ENCODE results near the gene NBPF3.
A peak's percentile ranks its signal among the peaks of the same experiment; 100 is the strongest.
"Not testable (repeated sequence)": the region's sequence is repeated elsewhere in the genome, so short reads cannot be mapped to it uniquely, and the experiment has no call there.

NBPF3 gene

DNA sequence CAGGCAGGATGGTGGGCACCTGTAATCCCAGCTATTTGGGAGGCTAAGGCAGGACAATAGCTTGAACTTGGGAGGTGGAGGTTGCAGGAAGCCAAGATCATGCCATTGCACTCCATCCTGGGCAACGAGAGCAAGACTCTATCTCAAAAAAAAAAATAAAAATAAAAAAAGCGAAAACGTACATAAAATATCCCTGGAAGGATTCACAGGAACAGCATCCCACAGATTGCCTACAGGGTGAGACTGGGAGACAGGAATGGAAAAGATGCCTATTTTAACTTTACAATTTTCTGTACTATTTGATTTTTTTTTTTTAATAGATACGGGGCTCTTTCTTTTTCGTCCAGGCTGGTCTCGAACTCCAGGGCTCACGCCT is 604 bp upstream of the NBPF3 start:
- no peak for DNase-seq

DNA sequence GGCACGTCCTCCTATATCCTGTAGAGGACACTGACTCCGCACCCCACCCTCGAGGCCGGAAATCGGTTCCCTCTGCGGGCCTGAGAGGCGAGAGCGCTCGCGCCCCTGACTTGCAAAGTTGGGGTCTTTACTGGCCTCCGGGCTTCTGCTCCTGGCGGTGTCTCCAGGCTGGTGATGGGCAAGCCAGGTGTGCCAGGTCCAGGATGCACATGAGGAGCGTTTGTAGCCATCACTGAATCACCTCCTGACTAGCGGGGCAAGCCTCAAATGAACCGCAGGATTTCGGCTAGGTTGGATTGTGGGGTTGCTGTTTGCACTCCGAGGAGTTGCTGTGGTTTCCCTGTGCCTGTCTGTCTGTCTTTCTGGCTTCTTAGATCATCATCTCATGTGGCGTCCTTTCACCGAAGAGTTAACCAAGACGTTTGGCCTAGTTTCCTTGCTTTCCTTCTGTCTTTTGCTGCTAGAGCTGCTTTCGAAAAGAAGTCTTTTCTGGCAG is 741 bp downstream of the NBPF3 start:
- DNase-seq: peak; percentile 50

DNA sequence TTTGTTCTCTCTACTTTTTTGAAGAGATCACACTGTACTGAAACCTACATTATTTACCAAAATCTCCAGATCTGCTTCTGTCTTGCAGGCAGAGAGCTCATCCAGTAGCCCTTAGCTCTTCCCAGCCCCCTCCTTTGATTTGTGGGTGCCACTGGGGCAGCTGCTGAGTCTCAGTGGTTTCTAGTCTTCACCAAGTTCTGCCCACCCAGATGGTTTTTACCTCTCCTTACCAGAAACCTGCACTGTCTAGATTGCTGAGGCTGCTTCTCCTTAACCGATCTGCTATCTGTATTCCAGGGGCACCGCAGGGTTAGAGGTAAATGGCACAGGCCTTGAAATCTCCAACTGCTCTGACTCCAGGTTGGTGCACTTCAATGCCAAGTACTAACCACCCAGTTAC is 6.7 kb downstream of the NBPF3 start:
- not testable (repeated sequence) for DNase-seq

DNA sequence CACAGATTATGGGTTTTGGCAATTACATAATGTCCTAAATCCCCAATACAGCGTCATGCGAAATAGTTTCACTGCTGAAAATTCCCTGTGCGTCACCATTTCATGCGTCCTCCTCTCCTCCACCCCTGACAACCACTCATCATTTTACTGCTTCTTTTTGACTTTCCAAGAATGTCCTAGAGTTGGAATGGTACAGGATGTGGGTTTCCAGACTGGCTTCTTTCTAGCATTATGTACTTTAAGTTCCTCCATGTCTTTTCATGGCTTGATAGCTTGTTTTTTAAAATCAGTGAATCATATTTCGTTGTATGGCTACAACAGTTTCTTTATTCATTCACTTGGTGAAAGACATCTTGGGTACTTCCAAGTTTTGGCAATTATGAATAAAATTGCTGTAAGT is 7.4 kb downstream of the NBPF3 start:
- no peak for DNase-seq

DNA sequence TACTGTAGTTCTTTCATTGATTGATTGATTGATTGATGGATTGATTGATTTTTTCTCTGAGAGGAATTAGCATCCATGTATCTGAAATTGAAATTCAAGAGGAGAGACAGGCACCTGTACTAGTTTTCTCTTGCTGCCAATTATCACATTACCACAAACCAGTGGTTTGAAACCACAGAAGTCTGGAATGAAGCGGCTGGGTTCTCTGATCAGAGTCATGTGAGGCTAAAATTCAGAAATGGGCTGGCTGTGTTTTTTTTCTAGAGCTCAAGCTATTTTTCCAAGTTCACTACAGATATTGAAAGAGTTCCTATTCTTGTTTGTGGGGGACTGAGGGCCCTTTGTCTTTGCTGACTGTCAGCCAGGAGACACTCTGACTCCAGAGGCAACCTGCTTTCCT is 10.0 kb downstream of the NBPF3 start:
- DNase-seq: no peak

DNA sequence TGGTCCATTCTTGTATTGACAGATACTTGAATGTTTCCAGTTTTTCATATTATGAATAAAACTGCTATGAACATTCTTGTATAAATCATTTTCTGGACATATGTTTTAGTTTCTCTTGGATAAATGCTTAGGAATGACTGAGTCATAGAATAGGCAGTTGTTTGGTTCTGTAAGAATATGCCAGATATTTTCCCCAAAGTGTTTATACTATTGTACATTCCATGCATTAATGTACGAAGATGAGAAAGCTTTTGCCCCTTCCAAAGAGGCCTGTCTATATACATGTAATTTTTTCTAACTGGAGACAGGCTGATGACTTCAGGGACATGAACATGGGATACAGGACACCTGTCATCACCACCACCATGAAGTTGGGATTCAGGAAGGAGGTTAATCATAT is 11.3 kb downstream of the NBPF3 start:
- no peak for DNase-seq

DNA sequence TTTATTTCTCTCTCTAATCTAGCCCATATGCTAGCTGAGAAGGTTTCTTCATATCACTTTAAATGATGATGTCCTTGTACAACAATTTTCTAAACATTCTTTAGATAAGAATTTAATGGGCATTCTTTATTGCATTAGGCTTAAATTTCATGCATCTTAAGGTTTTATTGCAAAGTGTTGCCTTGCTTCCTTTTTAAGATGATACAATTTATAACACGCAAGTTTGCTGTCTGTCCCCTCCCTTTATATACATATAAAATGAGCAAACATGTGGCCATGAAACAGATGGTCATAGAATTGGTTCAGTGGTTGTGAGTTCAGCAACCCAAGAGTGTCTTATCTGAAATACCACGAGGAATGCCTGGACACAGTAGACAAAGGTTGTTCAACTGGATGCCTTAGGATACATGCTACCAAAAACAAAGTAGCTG is 12.1 kb downstream of the NBPF3 start:
- DNase-seq: no peak

DNA sequence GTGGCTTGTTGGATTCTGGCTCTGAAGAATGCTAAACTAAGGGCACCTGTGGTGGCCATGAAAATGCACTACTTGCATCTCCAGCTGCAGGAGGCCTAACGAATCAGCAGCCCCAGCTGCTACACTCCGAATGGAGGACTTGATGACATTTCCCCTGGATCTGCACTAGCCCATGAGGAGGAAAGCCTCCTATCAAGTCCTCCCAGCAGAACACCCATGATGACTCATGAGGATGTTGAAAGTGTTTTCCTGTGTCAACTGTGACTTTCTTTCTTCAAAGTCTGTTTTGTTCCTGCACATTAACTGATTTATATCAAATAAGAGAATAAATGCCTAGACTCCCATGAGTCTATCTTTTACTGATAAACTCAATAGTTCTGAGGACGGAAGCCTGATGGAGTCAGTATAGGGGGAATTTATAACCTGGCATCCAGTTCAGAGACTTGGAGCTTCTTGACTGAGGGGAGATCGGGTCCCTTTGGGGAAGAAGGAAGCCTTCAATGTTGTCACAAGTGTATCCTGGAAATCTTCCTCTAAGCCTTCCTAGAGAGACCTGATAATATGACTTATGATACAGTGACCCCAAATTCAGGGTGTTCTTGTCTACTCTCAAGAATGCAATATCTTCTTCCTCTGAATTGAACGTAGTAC is 14.2 kb downstream of the NBPF3 start:
- DNase-seq: peak; percentile 47

DNA sequence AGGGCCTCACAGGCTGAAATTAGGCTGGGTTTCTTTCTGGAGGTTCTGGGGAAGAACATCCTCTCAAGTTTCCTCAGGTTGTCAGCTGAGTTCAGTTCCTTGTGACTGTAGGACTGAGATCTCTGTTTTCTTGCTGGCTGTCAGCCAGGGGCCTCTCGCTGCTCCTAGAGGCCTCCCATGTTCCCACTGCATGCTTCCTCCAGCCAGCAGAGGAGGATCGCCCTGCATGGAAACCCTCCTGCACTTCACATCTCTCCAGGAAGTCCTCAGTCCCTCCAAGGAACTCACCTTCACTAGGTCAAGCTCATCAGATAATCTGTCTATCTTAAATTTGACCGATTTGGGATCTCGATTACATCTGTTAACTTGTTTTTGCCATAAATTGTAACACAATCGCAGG is 15.0 kb downstream of the NBPF3 start:
- not testable (repeated sequence) for DNase-seq

DNA sequence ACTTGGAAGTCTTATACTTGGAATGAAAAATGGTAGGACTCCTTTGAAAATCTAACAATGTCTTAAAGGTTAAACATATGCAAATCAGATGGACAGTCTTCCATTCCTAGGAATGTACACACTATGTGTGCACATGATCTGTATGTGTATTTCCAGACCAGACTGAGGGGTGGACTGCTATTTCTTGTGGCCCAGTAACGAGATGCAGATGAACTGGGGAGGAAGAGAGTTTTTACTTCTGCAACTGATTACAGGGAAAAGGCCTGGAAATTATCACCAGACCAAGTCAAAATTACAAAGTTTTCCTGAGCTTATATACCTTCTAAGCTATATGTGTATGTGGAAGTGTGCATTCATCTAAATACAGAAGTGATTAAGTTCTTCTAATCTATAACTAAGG is 17.7 kb downstream of the NBPF3 start:
- no peak for DNase-seq

DNA sequence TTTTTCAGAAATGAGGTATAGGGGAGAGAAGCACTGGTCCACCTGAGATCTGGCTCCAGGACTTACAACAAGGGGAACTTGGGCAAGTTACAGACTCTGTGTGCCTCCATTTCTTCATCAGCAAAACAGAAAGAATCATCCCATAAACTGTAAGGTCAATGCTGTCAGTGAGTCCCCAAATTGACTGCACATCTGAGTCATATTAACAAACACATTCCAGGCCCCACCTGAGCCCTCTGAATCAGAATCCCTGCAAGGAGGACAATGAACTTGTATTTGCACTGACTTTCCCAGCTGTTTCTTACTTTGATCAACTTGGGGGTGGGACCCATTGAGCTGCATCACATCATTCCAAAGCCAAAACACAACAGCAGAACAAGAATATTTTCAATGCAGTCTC is 25.2 kb downstream of the NBPF3 start:
- DNase-seq: not testable (repeated sequence)

DNA sequence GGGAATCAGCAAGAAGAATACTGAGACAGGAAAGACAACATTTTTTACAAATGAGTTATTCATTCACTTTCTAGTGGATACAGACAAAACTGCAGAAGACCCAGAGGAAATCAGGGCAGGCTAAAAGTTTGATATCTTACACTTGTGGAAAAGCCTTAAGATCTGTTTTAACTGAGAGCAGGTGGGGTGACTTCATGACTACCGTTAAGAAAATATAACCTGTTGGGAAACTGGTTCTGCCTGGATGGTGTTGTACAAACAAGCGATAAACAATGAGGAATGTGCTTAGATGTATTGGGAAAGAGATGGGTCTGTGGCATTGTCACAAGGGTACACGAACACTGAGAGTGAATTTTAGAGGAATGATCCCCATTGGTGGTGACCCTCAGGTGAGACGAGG is 28.0 kb downstream of the NBPF3 start:
- not testable (repeated sequence) for DNase-seq

DNA sequence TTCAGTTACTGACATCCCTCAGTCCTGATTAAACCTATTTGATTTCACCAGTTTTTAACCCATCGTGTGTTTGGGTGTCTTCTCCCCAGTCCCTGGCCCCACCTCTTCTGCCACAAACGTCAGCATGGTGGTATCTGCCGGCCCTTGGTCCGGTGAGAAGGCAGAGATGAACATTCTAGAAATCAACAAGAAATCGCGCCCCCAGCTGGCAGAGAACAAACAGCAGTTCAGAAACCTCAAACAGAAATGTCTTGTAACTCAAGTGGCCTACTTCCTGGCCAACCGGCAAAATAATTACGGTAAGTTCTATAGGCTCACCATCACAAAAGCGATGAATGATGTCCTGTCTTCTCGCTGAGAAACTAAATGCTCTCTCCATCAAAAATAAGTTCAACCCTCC is 28.7 kb downstream of the NBPF3 start:
- DNase-seq: peak; percentile 31

DNA sequence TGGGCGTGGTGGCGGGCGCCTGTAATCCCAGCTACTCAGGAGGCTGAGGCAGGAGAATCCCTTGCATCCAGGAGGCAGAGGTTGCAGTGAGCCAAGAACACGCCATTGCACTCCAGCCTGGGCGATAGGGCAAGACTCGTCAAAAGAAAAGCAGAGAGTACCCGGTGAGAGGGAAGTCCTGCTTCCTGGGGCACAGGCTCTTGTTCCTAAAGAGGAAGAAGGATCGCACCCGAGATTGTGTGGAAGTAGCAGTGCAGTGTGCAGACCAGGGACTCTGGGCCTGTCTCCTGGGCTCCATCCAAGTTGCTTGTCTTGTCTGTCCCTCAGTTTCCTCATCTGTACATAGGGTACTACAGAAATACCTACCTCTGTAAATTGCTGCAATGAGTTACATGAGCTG is 29.6 kb downstream of the NBPF3 start:
- no peak for DNase-seq

DNA sequence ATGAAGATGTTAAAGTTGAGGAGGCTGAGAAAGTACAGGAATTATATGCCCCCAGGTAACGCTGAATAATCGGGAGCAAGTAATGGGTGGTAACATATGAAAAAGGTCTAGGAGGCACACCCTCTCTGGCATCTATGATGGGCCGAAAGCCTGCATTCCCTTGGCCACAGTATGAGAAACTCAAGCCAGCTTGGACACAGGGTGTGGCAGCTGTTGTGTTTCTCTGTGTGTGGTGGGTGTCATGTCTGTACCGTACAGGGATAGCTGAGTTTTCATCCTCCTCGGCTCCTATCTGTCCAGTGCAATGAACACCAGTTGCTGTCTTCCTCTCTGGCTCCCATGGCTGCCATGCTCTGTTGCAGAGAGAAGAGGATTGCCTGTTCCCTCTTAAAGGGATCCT is 32.9 kb downstream of the NBPF3 start:
- DNase-seq: no peak

DNA sequence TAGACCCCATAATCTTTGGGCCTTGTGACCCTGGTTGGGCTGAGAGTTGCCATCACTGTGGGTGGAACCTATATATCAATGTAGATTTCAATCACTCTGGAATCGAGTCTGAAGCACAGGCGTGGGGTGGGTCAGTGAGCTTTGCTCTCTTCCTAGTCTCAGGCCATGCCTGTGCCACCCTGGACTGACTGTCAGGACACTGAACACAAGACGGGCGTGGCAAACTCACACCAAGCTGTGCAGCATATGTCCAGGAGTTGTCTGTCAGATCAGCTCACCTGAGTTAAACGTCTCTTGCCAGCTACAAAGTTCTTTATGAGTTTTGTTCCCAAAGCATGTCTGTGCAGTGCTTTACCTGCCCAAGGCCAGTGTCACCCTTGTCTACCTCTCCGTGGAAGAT is 38.4 kb downstream of the NBPF3 start:
- no peak for DNase-seq

DNA sequence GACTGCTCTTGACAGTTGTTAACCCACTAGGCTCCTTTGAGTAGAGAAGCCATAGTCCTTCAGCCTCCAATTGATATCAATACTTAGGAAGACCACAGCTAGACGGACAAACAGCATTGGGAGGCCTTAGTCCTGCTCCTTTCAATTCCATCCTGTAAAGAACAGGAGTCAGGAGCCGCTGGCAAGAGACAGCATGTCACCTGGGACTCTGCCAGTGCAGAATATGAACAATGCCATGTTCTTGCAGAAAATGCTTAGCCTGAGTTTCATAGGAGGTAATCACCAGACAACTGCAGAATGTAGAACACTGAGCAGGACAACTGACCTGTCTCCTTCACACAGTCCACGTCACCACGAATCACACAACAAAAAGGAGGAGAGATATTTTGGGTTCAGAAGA is 43.9 kb downstream of the NBPF3 start:
- not testable (repeated sequence) for DNase-seq

DNA sequence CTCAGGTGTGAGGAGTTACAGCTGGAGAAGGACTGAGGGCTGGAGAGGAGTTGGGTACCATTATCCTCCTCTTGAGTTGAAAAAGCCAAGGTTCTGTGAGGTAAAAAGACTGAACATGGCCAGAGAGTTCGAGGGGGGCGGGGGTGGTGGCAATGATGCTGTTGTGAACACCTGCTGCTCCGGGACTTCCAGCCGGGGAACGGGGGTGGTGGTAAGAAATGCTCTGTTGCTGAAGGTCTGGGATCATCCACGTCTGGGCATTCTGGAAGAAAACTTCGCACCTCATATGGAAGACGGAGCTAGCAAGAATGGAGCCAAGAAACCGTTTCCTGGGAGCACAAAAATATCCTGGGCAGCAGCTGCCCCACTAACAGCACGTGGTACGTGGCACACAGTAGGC is 49.2 kb downstream of the NBPF3 start:
- no peak for DNase-seq

DNA sequence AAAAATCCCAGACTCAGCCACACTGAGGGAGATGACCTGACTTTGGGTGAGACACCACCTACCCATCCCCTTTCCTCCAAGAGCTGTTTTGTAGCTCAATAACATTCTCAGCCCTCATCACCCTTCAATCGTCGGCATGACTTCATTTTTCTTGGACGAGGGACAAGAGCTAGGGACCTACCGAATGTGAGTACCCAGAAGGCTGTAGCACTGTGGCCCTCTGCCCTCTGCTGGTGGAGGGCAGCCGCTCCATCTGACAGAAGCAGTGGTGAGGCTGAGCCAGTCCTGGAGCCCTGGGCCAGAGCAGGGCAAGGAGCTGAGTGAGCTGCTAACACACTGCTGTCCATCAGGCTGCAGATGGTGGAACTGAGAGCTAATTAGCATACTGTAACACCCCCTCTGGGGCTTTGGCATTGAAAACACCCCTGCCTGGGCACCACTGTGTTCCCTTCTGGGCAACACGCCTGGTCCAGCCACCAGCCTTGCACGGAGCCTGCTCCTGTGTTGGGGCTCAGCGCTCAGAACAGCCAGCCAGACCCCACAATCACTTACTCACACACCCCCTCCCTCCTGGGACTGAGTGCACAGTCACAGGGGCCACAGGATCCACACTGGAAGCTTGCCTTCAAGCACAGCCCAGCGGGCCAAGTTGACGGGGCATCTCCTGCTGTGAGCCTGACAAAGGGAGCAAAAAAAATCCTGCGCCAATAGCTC is 51.0 kb downstream of the NBPF3 start:
- peak; percentile 43 for DNase-seq

DNA sequence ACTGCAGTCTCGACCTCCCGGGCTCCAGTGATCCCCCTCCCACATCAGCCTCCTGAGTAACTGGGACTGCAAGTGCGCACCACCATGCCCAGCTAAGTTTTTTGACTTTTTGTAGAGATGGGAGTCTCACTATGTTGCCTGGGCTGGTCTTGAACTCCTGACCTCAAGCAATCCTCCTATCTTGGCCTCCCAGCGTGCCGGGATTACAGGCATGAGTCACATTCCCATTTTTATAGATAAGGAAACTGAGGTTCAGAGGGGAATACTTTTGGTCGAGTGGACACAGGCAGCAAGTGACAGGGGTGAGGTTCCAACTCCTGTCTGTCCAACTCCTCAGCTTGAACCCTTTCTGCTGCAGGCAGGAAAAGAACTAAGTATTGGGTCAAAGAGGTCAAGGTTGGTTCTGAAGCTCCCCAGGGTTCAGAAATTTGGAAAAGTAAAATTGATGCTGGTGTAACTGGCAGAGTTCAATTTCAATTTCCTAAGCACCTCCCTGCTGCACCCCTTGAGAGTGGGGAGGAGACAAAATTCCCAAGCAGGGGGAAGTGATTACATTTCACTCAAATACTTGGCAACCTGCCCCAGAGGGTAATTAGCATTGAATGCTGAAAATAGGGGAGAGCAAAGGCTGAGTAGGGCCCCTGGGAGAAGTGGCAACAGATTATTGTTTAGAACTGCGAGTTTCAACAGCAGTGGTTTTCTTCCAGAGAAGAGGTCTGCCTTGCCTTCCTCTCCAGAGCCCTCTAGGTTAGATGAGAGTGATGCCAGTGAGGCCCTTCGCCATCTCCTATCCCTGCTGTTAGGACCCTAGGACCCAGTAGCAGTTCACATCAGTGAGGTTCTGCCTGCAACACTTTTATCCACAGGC is 51.8 kb downstream of the NBPF3 start:
- DNase-seq: no peak

DNA sequence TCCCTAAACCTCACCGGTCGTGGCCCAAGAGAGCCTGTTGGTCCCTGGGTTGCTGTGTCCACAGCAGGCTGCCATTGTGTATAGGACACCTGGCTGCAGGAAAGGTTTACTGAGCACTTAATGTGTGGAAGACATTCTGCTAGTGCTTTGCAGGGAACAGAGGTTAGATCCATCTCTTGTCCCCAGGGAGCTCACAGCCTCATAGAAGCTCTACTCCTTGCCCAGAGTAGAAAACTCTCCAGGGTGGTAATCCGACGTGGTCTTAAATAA is 52.4 kb downstream of the NBPF3 start:
- no peak for DNase-seq

DNA sequence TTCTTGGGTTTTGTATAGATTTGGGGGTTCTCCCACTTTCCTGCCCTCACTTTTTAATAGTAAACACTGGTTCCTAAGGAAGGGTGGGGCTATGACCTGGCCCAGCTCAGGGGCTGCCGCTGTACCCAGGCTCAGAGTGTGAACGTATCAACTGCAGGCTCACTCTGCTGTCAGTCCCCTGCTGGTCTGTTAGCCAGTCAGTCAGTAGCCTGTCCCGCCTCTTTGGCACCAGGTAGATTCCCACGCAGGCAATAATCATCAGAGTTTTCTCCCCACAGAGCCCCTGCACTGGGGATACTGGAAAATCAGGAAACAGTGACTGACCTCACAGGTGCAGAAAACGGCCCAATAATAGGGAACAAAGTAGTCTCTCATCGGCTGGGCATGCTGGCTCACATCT is 54.3 kb downstream of the NBPF3 start:
- no peak for DNase-seq

DNA sequence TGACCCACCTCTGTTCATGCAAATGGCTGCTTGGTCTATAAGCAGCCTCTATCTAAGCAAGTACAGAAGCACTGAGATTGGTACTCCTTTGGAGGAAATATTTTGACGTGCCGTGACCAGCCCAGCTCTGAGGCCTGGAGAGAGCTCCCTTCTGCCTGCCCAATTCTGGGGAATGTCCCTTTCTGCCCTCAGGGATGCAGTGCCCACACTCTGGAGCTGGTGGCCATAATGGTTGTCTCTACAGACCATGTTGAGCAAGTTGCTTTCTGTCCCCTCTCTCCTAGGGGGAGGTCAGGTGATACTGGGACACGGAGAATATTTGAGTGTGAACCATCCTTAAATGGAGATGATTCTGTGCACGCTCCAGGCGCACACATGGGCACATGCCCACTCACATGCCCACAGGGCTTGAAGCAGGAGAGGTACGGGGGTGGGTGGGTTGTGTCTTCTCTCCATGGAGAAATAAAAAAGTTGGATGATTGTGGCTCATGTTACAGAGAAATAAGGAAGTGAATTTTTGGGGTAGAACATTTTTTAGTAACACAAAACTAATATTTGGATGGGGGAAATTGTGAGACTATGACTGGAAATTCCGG is 55.4 kb downstream of the NBPF3 start:
- DNase-seq: no peak

DNA sequence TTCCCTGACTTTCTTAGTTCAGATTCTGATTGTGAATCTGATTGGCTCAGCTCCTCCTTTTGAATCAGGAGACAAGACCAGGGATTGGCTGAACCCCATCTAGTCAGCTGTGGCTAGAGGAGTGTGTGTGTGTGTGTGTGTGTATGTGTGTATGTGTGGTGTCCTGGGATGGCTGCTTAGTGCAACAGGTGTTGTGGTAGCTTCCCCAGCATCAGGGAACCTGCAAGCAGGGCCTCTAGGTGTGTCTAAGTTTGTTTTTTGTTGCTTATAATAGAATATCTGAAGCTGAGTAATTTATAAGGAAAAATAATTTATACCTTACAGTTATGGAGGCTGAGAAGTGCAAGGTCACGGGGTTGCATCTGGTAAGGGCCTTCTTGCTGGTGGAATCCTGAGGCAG is 56.1 kb downstream of the NBPF3 start:
- no peak for DNase-seq
